GM10248 (cell line): Measurements from ENCODE around the gene OR6S1.

Source experiments
- CTCF ChIA-PET: fragments of 300-600 bp; sonication (Branson Sonifier 250); formaldehyde crosslinking; extraction: SDS; loops from one replicate; lab custom pipeline; 2021; ENCODE audit warnings: antibody characterized with exemption; lab: Yijun Ruan, JAX
- POLR2A ChIA-PET: fragments of 350-650 bp; sonication (Branson Sonifier 250); formaldehyde crosslinking; extraction: SDS; loops from one replicate; lab custom pipeline; 2020; ENCODE audit warnings: antibody characterized with exemption; lab: Yijun Ruan, JAX
- DNase-seq: peaks from one replicate; pipeline ENCODE4 v3.0.0; 2012; ENCODE audit errors: extremely low spot score
- TF ChIP-seq, protein P1 (sequence below): IDR thresholded peaks from 2 replicates; pipeline ENCODE4 v1.5.1; 2012; ENCODE audit warnings: mild to moderate bottlenecking, low read depth; ENCODE audit errors: extremely low read depth, missing control alignments, control extremely low read depth

The OR6S1 gene

DNA sequence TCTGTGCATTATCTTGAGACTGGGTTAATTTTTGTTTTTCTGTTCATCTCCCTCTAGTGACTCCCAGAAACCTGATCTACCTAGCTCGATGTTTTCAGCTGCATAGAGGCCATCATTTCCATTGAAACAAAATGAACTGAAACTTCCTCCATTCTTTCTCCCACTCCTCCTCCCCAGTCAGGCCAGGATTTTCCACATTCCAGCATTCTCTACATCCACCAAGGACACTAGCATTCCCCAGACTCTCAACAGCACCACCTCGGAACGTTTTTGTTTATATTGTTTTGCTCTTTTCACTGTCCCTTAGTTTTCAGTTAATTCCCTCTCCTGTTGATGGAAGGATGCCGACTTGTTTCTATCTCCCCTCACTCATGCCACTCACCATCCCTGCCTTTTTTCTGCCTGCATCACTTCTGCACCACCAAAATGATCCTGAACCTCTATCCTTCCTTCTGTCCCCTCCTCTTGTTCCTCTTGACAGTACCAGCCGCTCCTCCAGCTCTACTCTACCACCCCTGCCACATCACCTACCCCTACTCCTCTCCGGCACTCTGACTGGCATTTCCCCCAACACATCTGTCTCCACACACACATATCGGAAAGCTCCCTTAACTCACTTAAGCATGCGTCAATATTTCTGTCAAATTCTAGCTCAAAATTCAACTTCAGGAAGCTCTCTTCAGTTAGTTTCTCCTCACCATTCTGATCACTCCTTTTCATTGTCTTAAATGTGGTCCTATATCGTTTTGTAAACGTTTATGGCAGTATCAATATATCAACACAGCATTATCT lies 13.2 kb downstream of the OR6S1 start:
- POLR2A ChIA-PET = no interaction called here
- TF ChIP-seq, protein P1, sequence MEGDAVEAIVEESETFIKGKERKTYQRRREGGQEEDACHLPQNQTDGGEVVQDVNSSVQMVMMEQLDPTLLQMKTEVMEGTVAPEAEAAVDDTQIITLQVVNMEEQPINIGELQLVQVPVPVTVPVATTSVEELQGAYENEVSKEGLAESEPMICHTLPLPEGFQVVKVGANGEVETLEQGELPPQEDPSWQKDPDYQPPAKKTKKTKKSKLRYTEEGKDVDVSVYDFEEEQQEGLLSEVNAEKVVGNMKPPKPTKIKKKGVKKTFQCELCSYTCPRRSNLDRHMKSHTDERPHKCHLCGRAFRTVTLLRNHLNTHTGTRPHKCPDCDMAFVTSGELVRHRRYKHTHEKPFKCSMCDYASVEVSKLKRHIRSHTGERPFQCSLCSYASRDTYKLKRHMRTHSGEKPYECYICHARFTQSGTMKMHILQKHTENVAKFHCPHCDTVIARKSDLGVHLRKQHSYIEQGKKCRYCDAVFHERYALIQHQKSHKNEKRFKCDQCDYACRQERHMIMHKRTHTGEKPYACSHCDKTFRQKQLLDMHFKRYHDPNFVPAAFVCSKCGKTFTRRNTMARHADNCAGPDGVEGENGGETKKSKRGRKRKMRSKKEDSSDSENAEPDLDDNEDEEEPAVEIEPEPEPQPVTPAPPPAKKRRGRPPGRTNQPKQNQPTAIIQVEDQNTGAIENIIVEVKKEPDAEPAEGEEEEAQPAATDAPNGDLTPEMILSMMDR = no peak
- CTCF ChIA-PET = interaction anchor here (1.2 to 2.6 kb wide), 4 partner anchors 10 to 50 kb away, joined by 3 to 7 read pairs (median 4); no protein-coding TSS in a partner anchor
- DNase-seq = no peak

DNA sequence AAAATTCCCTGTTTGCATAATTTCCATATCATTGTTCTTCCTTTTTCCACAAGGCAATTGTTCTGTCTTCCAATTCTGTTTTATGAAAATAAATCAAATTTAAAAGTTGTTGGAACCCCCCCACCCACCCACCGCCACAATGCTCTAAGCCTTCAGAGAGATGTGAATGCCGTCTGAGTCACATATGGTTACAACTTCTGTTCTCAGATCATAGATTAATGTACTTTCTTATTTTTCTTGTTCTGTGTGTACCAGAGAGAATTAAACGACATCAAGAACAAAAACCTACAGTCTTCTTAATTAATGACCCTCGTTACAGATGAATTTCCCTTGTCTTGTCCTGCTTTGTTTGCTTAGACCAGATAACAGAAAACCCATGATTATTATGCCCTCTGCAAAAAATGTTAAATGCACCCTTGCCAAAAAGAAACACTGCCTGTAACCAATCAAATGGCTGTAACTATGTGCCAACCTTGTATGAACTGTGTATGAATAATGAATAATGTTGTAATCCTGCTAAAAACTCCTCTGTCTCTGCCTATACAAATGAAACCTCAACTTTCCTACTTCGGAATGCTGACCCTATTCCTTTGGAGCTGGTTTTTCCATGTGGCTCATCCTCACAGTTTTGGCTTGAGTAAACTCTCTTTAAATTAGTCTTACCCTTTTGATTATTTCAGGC lies 14.0 kb downstream of the OR6S1 start:
- DNase-seq = no peak
- TF ChIP-seq, protein P1 = no peak
- POLR2A ChIA-PET = no interaction called here
- CTCF ChIA-PET = interaction anchor here (1.2 to 2.6 kb wide), 4 partner anchors 9 to 51 kb away, joined by 3 to 7 read pairs (median 4); no protein-coding TSS in a partner anchor

DNA sequence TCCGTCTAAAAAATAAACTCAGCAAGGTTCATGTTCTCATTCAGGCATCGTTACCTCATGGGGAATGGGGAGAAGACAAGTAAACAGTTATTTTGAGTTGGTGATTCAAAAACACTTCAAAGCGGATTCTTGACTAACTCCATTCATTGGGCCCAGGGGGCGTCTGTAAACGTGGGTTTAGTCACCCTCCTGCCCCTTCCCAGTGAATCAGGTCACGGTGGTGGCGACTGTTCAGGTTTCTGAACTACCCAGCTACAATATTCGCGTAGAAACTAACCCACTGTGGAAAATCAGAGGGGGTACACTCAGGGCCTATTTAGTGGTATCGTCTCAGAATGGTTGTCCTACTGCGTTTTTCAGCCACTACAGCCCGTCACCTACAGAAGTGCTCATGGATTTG lies 15.2 kb downstream of the OR6S1 start:
- CTCF ChIA-PET = interaction anchor here (2.6 kb wide), 1 partner anchor 32 kb away, joined by 5 read pairs; no protein-coding TSS in a partner anchor
- no peak for DNase-seq
- POLR2A ChIA-PET = no interaction called here
- TF ChIP-seq, protein P1 = no peak

DNA sequence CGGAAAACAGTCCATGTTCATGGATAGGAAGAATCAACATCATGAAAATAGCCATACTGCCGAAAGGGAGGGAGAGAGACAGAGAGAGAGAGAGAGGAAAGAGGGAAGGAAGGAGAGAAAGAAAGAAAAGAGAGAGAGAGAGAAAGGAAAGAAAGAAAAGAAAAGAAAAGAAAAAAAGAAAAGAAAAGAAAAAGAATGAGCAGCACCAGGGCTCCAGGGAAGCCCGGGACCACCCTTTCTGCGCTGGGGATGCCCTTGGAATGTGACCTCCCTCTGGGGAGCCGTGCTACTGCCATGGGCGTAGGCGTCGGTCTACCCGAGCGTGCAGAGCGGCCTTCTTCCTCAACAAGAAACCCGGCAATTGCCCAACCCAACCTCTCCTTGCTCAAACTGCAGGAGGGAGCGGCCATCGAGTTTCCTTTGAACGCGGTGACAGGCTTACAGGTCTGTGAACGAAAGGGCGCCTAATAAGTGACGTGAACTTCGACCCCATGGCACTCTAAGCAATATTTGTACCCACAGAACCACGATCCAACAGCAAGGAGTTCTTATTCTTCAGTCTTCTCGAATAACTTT lies 16.9 kb downstream of the OR6S1 start:
- ChIA-PET POLR2A (no interaction called here), CTCF (interaction anchor here (1.0 to 3.2 kb wide), 3 partner anchors 7 to 25 kb away, joined by 3 to 21 read pairs (median 3); no protein-coding TSS in a partner anchor)
- DNase-seq = peak; percentile 56

DNA sequence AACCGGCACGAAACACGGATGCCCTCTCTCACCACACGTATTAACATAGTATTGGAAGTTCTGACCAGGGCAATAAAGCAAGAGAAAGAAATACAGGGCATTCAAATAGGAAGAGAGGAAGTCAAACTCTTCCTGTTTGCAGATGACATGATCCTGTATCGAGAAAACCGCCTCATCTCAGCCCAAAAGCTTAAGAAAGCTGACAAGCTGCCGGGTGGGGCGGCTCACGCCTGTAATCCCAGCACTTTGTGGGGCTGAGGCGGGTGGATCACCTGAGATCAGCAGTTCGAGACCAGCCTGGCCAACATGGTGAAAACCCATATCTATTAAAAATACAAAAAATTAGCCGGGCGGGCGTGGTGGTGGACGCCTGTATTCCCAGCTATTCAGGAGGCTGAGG lies 17.7 kb downstream of the OR6S1 start:
- ChIA-PET POLR2A (no interaction called here), CTCF (interaction anchor here (1.0 to 3.2 kb wide), 5 partner anchors 8 to 75 kb away, joined by 3 to 21 read pairs (median 3); no protein-coding TSS in a partner anchor)
- DNase-seq = no peak
- TF ChIP-seq, protein P1 = no peak

More for the DNA sequence above, 16.9 kb downstream of the OR6S1 start:
- TF ChIP-seq, protein P1 = no peak

DNA sequence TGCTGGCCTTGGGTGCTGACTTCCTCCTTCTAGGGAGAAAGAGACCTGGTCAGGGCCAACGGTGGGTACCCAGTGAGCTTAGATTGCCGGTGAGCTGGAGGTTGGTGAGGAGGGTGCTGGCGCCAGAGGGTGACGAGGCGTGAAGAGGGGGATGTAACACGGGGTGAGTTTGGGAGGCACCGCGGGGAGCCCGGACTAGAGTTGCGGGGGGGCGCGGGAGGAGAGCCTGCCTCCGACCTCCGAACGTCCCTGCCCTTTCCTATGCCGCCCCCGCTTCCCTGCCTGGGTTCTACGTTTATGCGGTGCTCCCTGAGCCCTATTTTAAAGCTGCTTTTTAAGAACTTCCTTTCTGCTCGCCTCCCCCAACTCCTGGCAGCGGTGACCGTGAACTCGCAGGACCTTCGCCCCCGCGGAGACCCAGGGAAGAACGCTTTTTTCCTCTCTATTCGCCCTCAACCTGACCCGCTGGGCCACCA lies 18.6 kb downstream of the OR6S1 start:
- ChIA-PET CTCF (interaction anchor here (1.0 to 3.2 kb wide), 11 partner anchors 10 to 295 kb away, joined by 3 to 21 read pairs (median 5); no protein-coding TSS in a partner anchor), POLR2A (no interaction called here)
- no peak for DNase-seq
- TF ChIP-seq, protein P1 = no peak
